DOHH2 (cell line): ENCODE results near the gene OR13J1.

Experiments used
- H3F3A ChIP-seq: fragments of 200-600 bp; sonication (generic), shearing (Covaris generic); 2 replicates; pipeline ENCODE4 v1.6.0; 2016; ENCODE audit warnings: antibody characterized with exemption, mild to moderate bottlenecking; ENCODE audit not compliant: control insufficient read depth, insufficient read depth
- H3K27ac ChIP-seq: fragments of 200-600 bp; sonication (generic); 2 replicates; pipeline ENCODE4 v1.5.1; 2014; ENCODE audit warnings: low read depth, mild to moderate bottlenecking, low read length, moderate library complexity
- H3K27me3 ChIP-seq: fragments of 200-600 bp; sonication (generic); 2 replicates; pipeline ENCODE4 v1.6.1; 2014; ENCODE audit warnings: mild to moderate bottlenecking, low read length, mixed read lengths; ENCODE audit not compliant: control insufficient read depth
- H3K36me3 ChIP-seq: fragments of 200-600 bp; sonication (generic); 2 replicates; pipeline ENCODE4 v1.6.1; 2014; ENCODE audit warnings: mild to moderate bottlenecking, low read length, moderate library complexity, mixed read lengths; ENCODE audit not compliant: control insufficient read depth
- H3K4me1 ChIP-seq: fragments of 200-600 bp; sonication (generic); 2 replicates; pipeline ENCODE4 v1.6.1; 2014; ENCODE audit warnings: mild to moderate bottlenecking, low read length, mixed read lengths; ENCODE audit not compliant: control insufficient read depth
- H3K4me2 ChIP-seq: fragments of 200-600 bp; sonication (generic); 2 replicates; pipeline ENCODE4 v1.6.0; 2014; ENCODE audit warnings: mild to moderate bottlenecking, low read length, moderate library complexity
- H3K4me3 ChIP-seq: fragments of 200-600 bp; sonication (generic); 2 replicates; pipeline ENCODE4 v1.5.1; 2014; ENCODE audit warnings: mild to moderate bottlenecking, low read length, mixed read lengths
- H3K79me2 ChIP-seq: fragments of 200-600 bp; sonication (generic); 2 replicates; pipeline ENCODE4 v1.6.1; 2014; ENCODE audit warnings: mild to moderate bottlenecking, low read length, mixed read lengths; ENCODE audit not compliant: control insufficient read depth
- H3K9me2 ChIP-seq: fragments of 200-600 bp; sonication (generic); replicated peaks from 2 replicates; pipeline ENCODE4 v1.6.1; 2014; ENCODE audit warnings: mild to moderate bottlenecking, low read length, mixed read lengths; ENCODE audit not compliant: control insufficient read depth
- H3K9me3 ChIP-seq: fragments of 200-600 bp; sonication (generic); 2 replicates; pipeline ENCODE4 v1.6.1; 2014; ENCODE audit warnings: antibody characterized with exemption, low read length, mixed read lengths; ENCODE audit not compliant: control insufficient read depth, insufficient read depth
- H4K20me1 ChIP-seq: fragments of 200-600 bp; sonication (generic); 2 replicates; pipeline ENCODE4 v1.6.0; 2014; ENCODE audit warnings: low read depth, mild to moderate bottlenecking, antibody characterized with exemption, low read length, moderate library complexity; ENCODE audit not compliant: control insufficient read depth, insufficient read depth
- CTCF ChIP-seq: fragments of 200-600 bp; sonication (generic); IDR thresholded peaks from one replicate; pipeline ENCODE4 v1.5.1; 2014; ENCODE audit warnings: antibody characterized with exemption, mild to moderate bottlenecking, low read depth, low read length; ENCODE audit not compliant: poor library complexity, severe bottlenecking
- EZH2phosphoT487 ChIP-seq: fragments of 200-600 bp; sonication (generic); IDR thresholded peaks from 2 replicates; pipeline ENCODE4 v1.6.1; 2017; ENCODE audit warnings: borderline replicate concordance, mild to moderate bottlenecking, antibody characterized with exemption, low read length, moderate library complexity, mixed read lengths

Gene OR13J1

DNA sequence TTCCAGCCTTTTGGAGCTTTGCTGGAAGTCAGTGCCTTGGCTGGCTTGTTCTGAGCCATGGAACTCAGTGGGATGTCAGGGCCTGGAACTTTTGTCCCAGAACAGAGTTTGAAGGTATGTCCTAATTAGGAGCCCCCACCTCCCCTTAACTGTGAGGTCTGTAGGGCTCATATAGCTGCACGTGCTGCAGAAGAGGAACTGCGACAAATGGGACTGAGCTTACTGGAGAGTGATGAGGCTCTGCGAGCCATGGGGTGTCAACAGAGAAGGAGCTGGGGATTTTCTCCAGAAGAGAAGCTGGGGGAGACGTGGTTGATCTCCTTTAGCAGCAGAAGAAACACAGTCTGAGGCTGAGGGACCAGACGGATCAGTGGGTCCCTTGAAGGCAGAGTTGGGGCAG is 30.3 kb downstream of the OR13J1 start:
- Histone ChIP-seq H3K4me3 (no peak overlapping the region), H3K4me2 (no peak overlapping the region), H3K36me3 (no peaks in the 10 kb centered on the region), H3K4me1 (peaks cover 21% of the 10 kb centered on the region), H3K27ac (no peak overlapping the region), H4K20me1 (no peaks in the 10 kb centered on the region), H3K9me3 (no peaks in the 10 kb centered on the region), H3K9me2 (no peaks in the 10 kb centered on the region), H3K27me3 (no peaks in the 10 kb centered on the region), H3K79me2 (no peaks in the 10 kb centered on the region), H3F3A (no peaks in the 10 kb centered on the region)
- TF ChIP-seq EZH2phosphoT487 (no peak), CTCF (no peak)

GRCh38 chr9:35836595-35836994 is 33.6 kb downstream of the OR13J1 start:
- Histone ChIP-seq H3K27ac (no peak overlapping the region), H3K36me3 (no peaks in the 10 kb centered on the region), H3K79me2 (no peaks in the 10 kb centered on the region), H3K9me3 (no peaks in the 10 kb centered on the region), H3K27me3 (no peaks in the 10 kb centered on the region), H4K20me1 (no peaks in the 10 kb centered on the region), H3F3A (0 out of 2 replicates have a peak, but pooled peaks cover 2% of the 10 kb centered on the region), H3K4me1 (peaks cover 29% of the 10 kb centered on the region), H3K9me2 (no peaks in the 10 kb centered on the region), H3K4me3 (no peak overlapping the region), H3K4me2 (no peak overlapping the region)
- TF ChIP-seq CTCF (no peak), EZH2phosphoT487 (no peak)

- no peak overlapping the region for H3K4me3 ChIP-seq
- H3K9me3 ChIP-seq, result no peaks in the 10 kb centered on the region
- no peaks in the 10 kb centered on the region for H3K9me2 ChIP-seq
- no peak overlapping the region for H3K27ac ChIP-seq
- H3K4me1 ChIP-seq, result peaks cover 29% of the 10 kb centered on the region
- TF ChIP-seq CTCF (no peak), EZH2phosphoT487 (no peak)
- H3F3A ChIP-seq, result 0 out of 2 replicates have a peak, but pooled peaks cover 2% of the 10 kb centered on the region
- no peaks in the 10 kb centered on the region for H3K79me2 ChIP-seq
- H3K36me3 ChIP-seq, result no peaks in the 10 kb centered on the region
- no peak overlapping the region for H3K4me2 ChIP-seq
- no peaks in the 10 kb centered on the region for H3K27me3 ChIP-seq
- H4K20me1 ChIP-seq, result no peaks in the 10 kb centered on the region
These were observed 34.4 kb downstream of the OR13J1 start for GRCh38 chr9:35835766-35836165.

DNA sequence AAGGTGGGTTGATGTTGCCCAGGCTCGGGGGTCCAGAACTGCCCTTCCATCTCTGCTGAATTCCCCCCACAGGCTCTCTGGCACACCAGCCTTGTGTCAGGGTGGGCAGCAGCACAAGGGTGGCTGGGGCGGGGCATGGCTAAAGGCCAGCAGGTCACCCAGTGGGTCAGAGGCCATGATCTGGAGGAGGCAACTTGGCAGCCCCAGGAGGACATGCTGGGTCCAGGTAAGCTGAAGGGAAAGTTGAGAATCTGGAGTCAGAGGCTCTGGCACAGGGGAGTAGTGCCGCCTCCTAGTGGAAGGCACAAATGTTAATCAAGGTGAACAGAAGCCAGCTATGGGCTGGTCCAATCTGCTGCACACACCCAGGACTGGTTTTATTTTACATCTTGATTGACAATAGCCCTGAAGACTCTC is 35.0 kb downstream of the OR13J1 start:
- TF ChIP-seq EZH2phosphoT487 (no peak), CTCF (peak; percentile 54)
- H3K4me1 ChIP-seq, result peaks cover 28% of the 10 kb centered on the region
- H3K4me3 ChIP-seq, result peak overlapping the region; percentile 42; the same call in 1 of the 2 replicates
- no peaks in the 10 kb centered on the region for H3K9me2 ChIP-seq
- no peaks in the 10 kb centered on the region for H3K9me3 ChIP-seq
- no peak overlapping the region for H3K27ac ChIP-seq
- no peaks in the 10 kb centered on the region for H3K79me2 ChIP-seq
- H3K4me2 ChIP-seq, result peak overlapping the region; percentile 56
- no peaks in the 10 kb centered on the region for H3K36me3 ChIP-seq
- no peaks in the 10 kb centered on the region for H4K20me1 ChIP-seq
- no peaks in the 10 kb centered on the region for H3K27me3 ChIP-seq
- 0 out of 2 replicates have a peak, but pooled peaks cover 2% of the 10 kb centered on the region for H3F3A ChIP-seq
